NT2/D1 (cell line): ENCODE results near the gene ZNF649.
"Not testable (repeated sequence)": the region's sequence is repeated elsewhere in the genome, so short reads cannot be mapped to it uniquely, and the experiment has no call there.

Source experiments
- DNase-seq: peaks from one replicate; pipeline ENCODE4 v3.0.0-alpha.2; 2011; ENCODE audit warnings: low read depth, low spot score
- H3K27me3 ChIP-seq: 2 replicates; pipeline ENCODE4 v1.6.0; 2011; ENCODE audit warnings: mild to moderate bottlenecking; ENCODE audit not compliant: insufficient read length, insufficient read depth
- H3K36me3 ChIP-seq: 2 replicates; pipeline ENCODE4 v1.6.1; 2011; ENCODE audit warnings: mild to moderate bottlenecking, low read length, mixed read lengths; ENCODE audit not compliant: insufficient read depth, insufficient read length
- H3K4me1 ChIP-seq: 2 replicates; pipeline ENCODE4 v1.5.1; 2011; ENCODE audit not compliant: insufficient read depth, insufficient read length
- H3K4me3 ChIP-seq: 2 replicates; pipeline ENCODE4 v1.5.1; 2011; ENCODE audit warnings: low read depth; ENCODE audit not compliant: insufficient read length
- H3K9ac ChIP-seq: 2 replicates; pipeline ENCODE4 v1.6.0; 2011; ENCODE audit warnings: low read depth; ENCODE audit not compliant: insufficient read length
- H3K9me3 ChIP-seq: 2 replicates; pipeline ENCODE4 v1.5.1; 2011; ENCODE audit warnings: mild to moderate bottlenecking, low read length; ENCODE audit not compliant: insufficient read depth
- SUZ12 ChIP-seq: IDR thresholded peaks from 2 replicates; pipeline ENCODE4 v1.6.1; 2011; ENCODE audit not compliant: insufficient read length, insufficient read depth; ENCODE audit errors: extremely low read depth
- YY1 ChIP-seq: IDR thresholded peaks from 2 replicates; pipeline ENCODE4 v1.6.1; 2011; ENCODE audit not compliant: insufficient read length, insufficient read depth
- ZNF274 ChIP-seq: IDR thresholded peaks from 2 replicates; pipeline ENCODE4 v1.6.1; 2011; ENCODE audit warnings: mild to moderate bottlenecking, low read depth, low read length

Gene ZNF649

GRCh38 chr19:51926784-51927741 lies 22.2 kb upstream of the ZNF649 start, which contains the start of gene ZNF613:
ZNF613 (plus strand) TSS chr19:51927472; CDS start chr19:51936221, 8,749 bp downstream.
- peaks cover 10% of the 10 kb centered on the region for H3K36me3 ChIP-seq
- H3K9me3 ChIP-seq = peaks cover 26% of the 10 kb centered on the region
- peak within 1 kb of the TSS; percentile 86 for H3K9ac ChIP-seq
- no peaks in the 10 kb centered on the region for H3K27me3 ChIP-seq
- DNase-seq = peak; percentile 87
- peak within 1 kb of the TSS; percentile 89 for H3K4me3 ChIP-seq
- TF ChIP-seq YY1 (peak; percentile 93), SUZ12 (no peak)
- H3K4me1 ChIP-seq = no peaks in the 10 kb centered on the region

DNA sequence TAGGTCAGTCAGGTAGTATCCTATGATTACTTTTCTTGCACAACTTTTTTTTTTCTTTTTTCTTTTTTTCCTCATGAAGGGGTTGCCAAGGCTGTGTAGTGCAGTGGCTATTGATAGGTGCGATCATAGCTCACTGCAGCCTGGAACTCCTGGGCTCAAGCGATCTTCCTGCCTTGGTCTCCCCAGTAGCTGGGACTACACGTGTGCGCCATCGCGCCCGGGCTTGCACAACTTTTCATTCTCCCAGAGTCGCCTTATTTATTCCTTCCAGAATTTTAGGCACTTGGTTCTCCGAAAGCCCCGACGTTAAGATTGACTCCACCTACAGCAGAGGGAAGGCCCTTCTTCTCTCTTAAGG lies 21.6 kb upstream of the ZNF649 start:
- no peak overlapping the region for H3K9ac ChIP-seq
- no peaks in the 10 kb centered on the region for H3K4me1 ChIP-seq
- peaks cover 7% of the 10 kb centered on the region for H3K36me3 ChIP-seq
- TF ChIP-seq SUZ12 (no peak), YY1 (no peak), ZNF274 (no peak)
- peaks cover 32% of the 10 kb centered on the region for H3K9me3 ChIP-seq
- no peaks in the 10 kb centered on the region for H3K27me3 ChIP-seq
- H3K4me3 ChIP-seq = peak overlapping the region; percentile 89
- no peak for DNase-seq

DNA sequence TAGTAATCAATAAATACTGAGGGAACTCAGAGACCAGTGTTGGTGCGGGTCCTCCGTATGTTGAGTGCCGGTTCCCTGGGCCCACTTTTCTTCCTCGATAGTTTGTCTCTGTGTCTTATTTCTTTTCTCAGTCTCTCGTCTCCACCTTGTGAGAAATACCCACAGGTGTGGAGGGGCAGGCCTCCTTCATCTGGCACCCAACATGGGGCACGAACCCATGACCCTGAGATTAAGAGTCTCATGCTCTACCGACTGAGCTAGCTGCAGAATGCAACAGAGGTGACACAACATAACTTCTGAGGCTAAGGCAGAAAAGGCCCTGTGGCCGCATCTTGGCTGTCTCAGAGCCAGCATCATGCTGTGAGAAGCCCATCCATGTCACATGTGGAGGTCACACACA lies 17.1 kb upstream of the ZNF649 start:
- Histone ChIP-seq H3K4me1 (no peaks in the 10 kb centered on the region), H3K27me3 (no peaks in the 10 kb centered on the region), H3K36me3 (no peaks in the 10 kb centered on the region), H3K4me3 (no peak overlapping the region), H3K9me3 (peaks cover 76% of the 10 kb centered on the region), H3K9ac (no peak overlapping the region)
- TF ChIP-seq ZNF274 = no peak
- no peak for TF ChIP-seq SUZ12
- TF ChIP-seq YY1 = no peak
- DNase-seq = no peak

DNA sequence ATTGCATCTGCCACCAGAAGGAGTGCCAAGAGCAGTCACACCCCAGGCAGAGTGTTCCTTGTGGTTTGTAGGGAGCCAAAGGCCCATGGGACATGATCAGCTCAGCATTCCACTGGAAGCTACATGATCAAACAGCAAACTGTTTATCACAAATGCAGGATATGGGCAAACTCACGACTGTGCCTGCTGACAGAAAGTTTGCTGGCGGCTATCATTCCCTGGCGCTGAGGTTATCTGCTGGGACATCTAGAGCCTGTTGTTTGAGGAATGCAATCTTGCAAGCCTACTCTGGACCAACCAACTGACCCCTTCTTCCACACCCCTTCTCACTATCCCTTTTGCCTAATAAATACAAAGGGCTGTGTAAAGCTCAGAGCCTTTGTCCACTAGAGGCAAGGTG lies 14.8 kb upstream of the ZNF649 start:
- Histone ChIP-seq H3K9ac (no peak overlapping the region), H3K9me3 (peaks cover 91% of the 10 kb centered on the region), H3K4me1 (no peaks in the 10 kb centered on the region), H3K36me3 (no peaks in the 10 kb centered on the region), H3K27me3 (no peaks in the 10 kb centered on the region), H3K4me3 (no peak overlapping the region)
- no peak for DNase-seq
- TF ChIP-seq YY1 (no peak), SUZ12 (no peak), ZNF274 (no peak)

DNA sequence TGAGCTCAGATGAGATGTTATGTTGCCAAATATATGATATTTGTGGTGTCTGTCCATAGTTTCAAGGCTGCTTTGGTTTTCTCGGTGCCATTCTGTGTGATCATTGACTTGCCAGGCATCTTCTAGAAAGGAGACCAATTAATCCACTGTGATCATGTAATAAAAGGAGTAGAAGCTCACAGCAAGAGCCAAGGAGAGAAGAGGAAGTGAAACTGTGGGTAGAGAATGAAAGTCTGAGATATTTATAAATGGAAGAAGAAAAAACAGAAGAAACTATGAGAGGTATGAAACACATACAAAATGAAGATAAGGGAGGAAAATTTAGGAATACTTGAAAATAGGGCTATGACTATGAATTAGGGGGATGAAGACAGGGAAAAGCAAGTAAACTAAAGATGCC lies 11.3 kb upstream of the ZNF649 start:
- H3K27me3 ChIP-seq = no peaks in the 10 kb centered on the region
- no peak overlapping the region for H3K9ac ChIP-seq
- H3K36me3 ChIP-seq = no peaks in the 10 kb centered on the region
- no peaks in the 10 kb centered on the region for H3K4me1 ChIP-seq
- no peak overlapping the region for H3K4me3 ChIP-seq
- TF ChIP-seq ZNF274 (no peak), SUZ12 (no peak), YY1 (no peak)
- no peak for DNase-seq
- H3K9me3 ChIP-seq = peaks cover 96% of the 10 kb centered on the region

GRCh38 chr19:51915324-51915867 lies 10.6 kb upstream of the ZNF649 start:
- Histone ChIP-seq H3K9me3 (peaks cover 90% of the 10 kb centered on the region), H3K9ac (no peak overlapping the region), H3K27me3 (no peaks in the 10 kb centered on the region), H3K4me3 (no peak overlapping the region), H3K36me3 (no peaks in the 10 kb centered on the region), H3K4me1 (no peaks in the 10 kb centered on the region)
- no peak for TF ChIP-seq YY1
- TF ChIP-seq ZNF274 = peak; percentile 92
- no peak for DNase-seq

DNA sequence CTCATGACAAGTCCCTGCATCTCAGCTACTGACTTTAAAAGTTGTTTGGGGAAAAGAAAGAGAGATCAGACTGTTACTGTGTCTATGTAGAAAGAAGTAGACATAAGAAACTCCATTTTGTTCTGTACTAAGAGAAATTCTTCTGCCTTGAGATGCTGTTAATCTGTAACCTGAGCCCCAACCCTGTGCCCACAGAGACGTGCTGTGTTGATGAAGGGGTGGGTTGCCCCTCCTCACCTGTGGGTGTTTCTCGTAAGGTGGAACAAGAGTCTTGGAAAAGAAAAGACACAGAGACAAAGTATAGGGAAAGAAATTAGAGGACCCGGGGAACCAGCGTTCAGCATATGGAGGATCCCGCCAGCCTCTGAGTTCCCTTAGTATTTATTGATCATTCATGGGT lies 3.2 kb upstream of the ZNF649 start:
- peaks cover 45% of the 10 kb centered on the region for H3K9me3 ChIP-seq
- not testable (repeated sequence) for DNase-seq, H3K4me3 ChIP-seq, H3K9ac ChIP-seq, H3K27me3 ChIP-seq, H3K4me1 ChIP-seq, H3K36me3 ChIP-seq

GRCh38 chr19:51906108-51906507 lies 1.3 kb upstream of the ZNF649 start:
- not testable (repeated sequence) for H3K4me1 ChIP-seq, H3K9ac ChIP-seq, DNase-seq, H3K4me3 ChIP-seq, H3K27me3 ChIP-seq
- peaks cover 22% of the 10 kb centered on the region for H3K36me3 ChIP-seq
- H3K9me3 ChIP-seq = peaks cover 47% of the 10 kb centered on the region

DNA sequence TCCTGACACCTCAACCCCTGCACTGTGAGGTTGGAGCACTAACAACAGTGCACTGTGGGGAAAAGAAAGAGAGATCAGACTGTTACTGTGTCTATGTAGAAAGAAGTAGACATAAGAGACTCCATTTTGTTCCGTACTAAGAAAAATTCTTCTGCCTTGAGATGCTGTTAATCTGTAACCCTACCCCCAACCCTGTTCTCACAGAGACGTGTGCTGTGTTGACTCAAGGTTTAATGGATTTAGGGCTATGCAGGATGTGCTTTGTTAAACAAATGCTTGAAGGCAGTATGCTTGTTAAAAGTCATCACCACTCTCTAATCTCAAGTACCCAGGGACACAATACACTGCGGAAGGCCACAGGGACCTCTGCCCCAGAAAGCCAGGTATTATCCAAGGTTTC lies 822 bp upstream of the ZNF649 start:
- not testable (repeated sequence) for H3K4me3 ChIP-seq, H3K9ac ChIP-seq, H3K27me3 ChIP-seq, H3K4me1 ChIP-seq, DNase-seq
- Histone ChIP-seq H3K36me3 (peaks cover 27% of the 10 kb centered on the region), H3K9me3 (peaks cover 51% of the 10 kb centered on the region)
